A549 (cell line): ENCODE results near the gene EGFL7. TPM values are rescaled to one million over a fixed set of nuclear protein-coding genes. Genes with fewer than 3 reads are reported as not detected.

Experiments used
- ATAC-seq, 2 experiments: fragments of 200-7000 bp in 1 of 2; fragments of >200 bp in 1 of 2; cut with Nextera tagmentation in 1 of 2; cut with Tn5 transposase in 1 of 2; 3 replicates each; pipeline versions ENCODE4 v1.8.0 to v1.9.1; 2018 to 2020; ENCODE audit warnings: mild to moderate bottlenecking in 1 of 2, moderate library complexity in 1 of 2
- CTCF ChIA-PET: fragments of 300-600 bp; sonication (Branson Sonifier 250); formaldehyde crosslinking; extraction: SDS; loops from one replicate; lab custom pipeline; 2021; ENCODE audit warnings: antibody characterized with exemption, inconsistent platforms; lab: Yijun Ruan, JAX
- POLR2A ChIA-PET: fragments of 350-600 bp; formaldehyde crosslinking; extraction: SDS; loops from one replicate; lab custom pipeline; 2021; ENCODE audit warnings: antibody characterized with exemption, inconsistent platforms; lab: Yijun Ruan, JAX
- DNase-seq, 2 experiments: peaks; one replicate each; pipeline versions ENCODE4 v3.0.0 to v3.0.0-alpha.2; 2011 to 2016; ENCODE audit warnings: low read depth in 1 of 2, low spot score in 1 of 2
- FAIRE-seq: peaks from 2 replicates; lab custom pipeline; 2011; peaks lifted over from hg19 to GRCh38; lab: Jason Lieb, UNC
- H3K27ac ChIP-seq, 2 experiments: fragments of >200 bp; sonication (Bioruptor Twin); formaldehyde crosslinking; 3 replicates each; pipeline ENCODE4 v1.5.1; 2016 to 2017
- H3K4me1 ChIP-seq: fragments of >200 bp; sonication (Bioruptor Twin); formaldehyde crosslinking; 3 replicates; pipeline ENCODE4 v1.6.1; 2016
- H3K4me2 ChIP-seq: fragments of >200 bp; sonication (Bioruptor Twin); formaldehyde crosslinking; 3 replicates; pipeline ENCODE4 v1.6.1; 2016
- H3K4me3 ChIP-seq: fragments of >200 bp; sonication (Bioruptor Twin); formaldehyde crosslinking; 3 replicates; pipeline ENCODE4 v1.5.1; 2016
- H3K9me3 ChIP-seq: fragments of >200 bp; sonication (Bioruptor Twin); formaldehyde crosslinking; 3 replicates; pipeline ENCODE4 v1.6.1; 2016
- ATOH8 ChIP-seq: fragments of 250-450 bp; sonication (Bioruptor Pico); IDR thresholded peaks from 2 replicates; pipeline ENCODE4 v1.5.0; 2020; ENCODE audit warnings: low read depth, mild to moderate bottlenecking, moderate library complexity
- CBX2 ChIP-seq: fragments of 200-600 bp; sonication (generic); IDR thresholded peaks from 2 replicates; pipeline ENCODE4 v1.6.1; 2016; ENCODE audit warnings: low read depth, mild to moderate bottlenecking, borderline replicate concordance
- CEBPB ChIP-seq, 2 experiments: fragments of >200 bp in 1 of 2; sonication (Bioruptor Twin) in 1 of 2; formaldehyde crosslinking in 1 of 2; IDR thresholded peaks; 2 replicates each; pipeline ENCODE4 v1.6.1; 2012 to 2016
- CTCF ChIP-seq: fragments of >200 bp; sonication (Bioruptor Twin); formaldehyde crosslinking; IDR thresholded peaks from 3 replicates; pipeline ENCODE4 v1.5.1; 2016
- FOSL2 ChIP-seq, 2 experiments: fragments of 450-650 bp in 1 of 2; fragments of >200 bp in 1 of 2; sonication (Bioruptor Twin) in 1 of 2; formaldehyde crosslinking; IDR thresholded peaks; 2 replicates each; pipeline versions ENCODE4 v1.5.0 to v1.6.1; 2016 to 2020; ENCODE audit warnings: mild to moderate bottlenecking in 1 of 2, moderate library complexity in 1 of 2
- GATA3 ChIP-seq: IDR thresholded peaks from 2 replicates; pipeline ENCODE4 v1.6.1; 2012; ENCODE audit warnings: borderline replicate concordance
- HOXB13 ChIP-seq: fragments of 250-450 bp; sonication (Bioruptor Pico); IDR thresholded peaks from 2 replicates; pipeline ENCODE4 v1.5.0; 2020; ENCODE audit warnings: low read depth, mild to moderate bottlenecking, moderate library complexity
- KDM1A ChIP-seq: fragments of 200-600 bp; sonication (generic); IDR thresholded peaks from 2 replicates; pipeline ENCODE4 v1.6.1; 2016; ENCODE audit warnings: low read depth, mild to moderate bottlenecking
- MAFK ChIP-seq: fragments of 450-650 bp; IDR thresholded peaks from 2 replicates; pipeline ENCODE4 v1.6.1; 2014; ENCODE audit not compliant: partially characterized antibody
- NFE2L2 ChIP-seq: fragments of 150-350 bp; conservative IDR thresholded peaks from 2 replicates; pipeline ENCODE4 v1.6.1; 2014; ENCODE audit warnings: low read length
- NR3C1 ChIP-seq: fragments of >200 bp; sonication (Bioruptor Twin); formaldehyde crosslinking; IDR thresholded peaks from 3 replicates; pipeline ENCODE4 v1.6.1; 2017
- RARB ChIP-seq: fragments of 250-450 bp; sonication (Bioruptor Pico); IDR thresholded peaks from 2 replicates; pipeline ENCODE4 v1.8.0; 2021; ENCODE audit warnings: mild to moderate bottlenecking, moderate library complexity
- RFX5 ChIP-seq: fragments of 450-650 bp; IDR thresholded peaks from 2 replicates; pipeline ENCODE4 v1.7.1; 2014; ENCODE audit warnings: antibody characterized with exemption, mild to moderate bottlenecking, moderate library complexity
- RNF2 ChIP-seq: fragments of 200-600 bp; sonication (generic); IDR thresholded peaks from 2 replicates; pipeline ENCODE4 v1.6.1; 2016; ENCODE audit warnings: low read depth, mild to moderate bottlenecking, antibody characterized with exemption, moderate library complexity, borderline replicate concordance
- SMC3 ChIP-seq: fragments of >200 bp; sonication (Bioruptor Twin); formaldehyde crosslinking; IDR thresholded peaks from 3 replicates; pipeline ENCODE4 v1.6.1; 2018; ENCODE audit warnings: inconsistent platforms
- SREBF2 ChIP-seq: fragments of 450-650 bp; IDR thresholded peaks from 2 replicates; pipeline ENCODE4 v1.6.1; 2014; ENCODE audit warnings: mild to moderate bottlenecking, moderate library complexity
- TP53 ChIP-seq: fragments of 250-450 bp; sonication (Bioruptor Pico); IDR thresholded peaks from 2 replicates; pipeline ENCODE4 v1.5.0; 2021; ENCODE audit warnings: mild to moderate bottlenecking, moderate library complexity
- ZSCAN20 ChIP-seq: fragments of 250-450 bp; sonication (Bioruptor Pico); IDR thresholded peaks from 2 replicates; pipeline ENCODE4 v1.8.0; 2022; ENCODE audit warnings: mild to moderate bottlenecking, moderate library complexity
- WGBS: methylation state at CpG from one replicate; pipeline ENCODE4 v1.1.6; 2017; ENCODE audit errors: missing lambda C conversion rate; 5-methylcytosine and 5-hydroxymethylcytosine counted together
- polyA plus RNA-seq, 4 experiments: library from polyadenylated mRNA; depleted of rRNA in 3 of 4; stranded (reverse); fragments of >200 nt; fragmentation: RNase III in 1 of 4; extraction: RNeasy Plus Mini Kit Qiagen cat#74134 plus additional on column Dnase treatment in 1 of 4; gene quantifications; 2 replicates in 3 of 4; 3 replicates in 1 of 4; pipeline ENCODE4 v1.2.3, GENCODE V29; 2011 to 2017
- TF ChIP-seq, protein P1 (sequence below): fragments of 200-600 bp; sonication (generic); IDR thresholded peaks from 2 replicates; pipeline ENCODE4 v1.6.1; 2016; ENCODE audit warnings: antibody characterized with exemption, mild to moderate bottlenecking, moderate library complexity
- TF ChIP-seq, protein P2 (sequence below): fragments of 250-450 bp; sonication (Bioruptor Pico); IDR thresholded peaks from 2 replicates; pipeline ENCODE4 v1.5.0; 2021; ENCODE audit warnings: mild to moderate bottlenecking, moderate library complexity, borderline replicate concordance

Gene EGFL7
- polyA plus RNA-seq, 2 of the 4 experiments (the other 2 are of a cell fraction) = 19.9 to 34.4 TPM

DNA sequence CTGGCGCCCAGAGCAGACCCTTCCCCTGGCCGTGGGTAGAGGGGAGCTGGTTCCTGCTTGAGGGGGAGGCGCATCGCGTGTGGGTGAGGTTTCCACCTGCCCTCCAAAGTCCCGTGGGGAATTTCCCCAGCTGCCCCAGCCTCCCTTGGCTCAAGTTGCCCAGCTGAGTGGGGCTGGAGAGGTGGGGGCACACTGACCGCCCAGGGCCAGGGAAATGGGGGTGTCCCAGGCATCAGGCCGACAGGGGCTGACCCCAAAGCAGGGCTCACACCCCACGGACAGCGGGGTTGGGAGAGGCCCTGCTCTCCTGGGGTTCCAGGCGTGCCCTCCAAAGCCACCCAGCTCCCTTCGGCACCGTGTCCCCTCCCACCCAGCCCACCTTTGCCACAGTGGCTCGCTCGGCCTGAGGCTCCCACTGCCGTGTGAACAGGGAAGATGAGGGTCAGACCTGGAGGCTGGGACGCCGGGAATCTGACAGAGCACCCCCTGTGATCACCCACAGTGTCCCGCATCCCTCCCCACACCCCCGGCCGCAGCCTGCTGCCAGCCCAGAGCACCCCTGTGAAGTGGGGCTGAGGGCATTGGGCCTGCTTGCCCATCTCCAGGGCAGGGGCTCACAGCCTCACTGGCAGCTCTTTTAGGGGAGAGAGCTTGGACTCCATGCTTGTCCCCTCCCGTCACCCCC is 933 bp upstream of the EGFL7 start:
- no peak overlapping the region for H3K4me3 ChIP-seq
- POLR2A ChIA-PET = interaction anchor here (0.5 kb wide), 1 partner anchor 58 kb away, joined by 5 read pairs; no protein-coding TSS in a partner anchor
- no peak for DNase-seq
- CTCF ChIA-PET = interaction anchor here (0.5 to 3.6 kb wide), 11 partner anchors 10 to 176 kb away, joined by 3 to 26 read pairs (median 4); no protein-coding TSS in a partner anchor
- 68% methylated on average over 13 of the region's 22 CpGs for WGBS
- H3K4me1 ChIP-seq = peaks cover 10% of the 10 kb centered on the region; the same call in 2 of the 3 replicates
- no peak for ATAC-seq
- FAIRE-seq = no peak
- no peaks in the 10 kb centered on the region for H3K9me3 ChIP-seq
- TF ChIP-seq CTCF (no peak), CBX2 (no peak), TP53 (no peak), GATA3 (no peak), RARB (CRISPR knock-in tag) (no peak), NFE2L2 (no peak), KDM1A (no peak), ATOH8 (CRISPR knock-in tag) (no peak), RFX5 (no peak), RNF2 (no peak), SMC3 (no peak), FOSL2 (IDR thresholded peaks at IDR 0.05) (no peak), FOSL2 (CRISPR knock-in tag; IDR thresholded peaks at IDR 0.05) (no peak), MAFK (no peak), SREBF2 (no peak), NR3C1 (no peak), ZSCAN20 (CRISPR knock-in tag) (no peak), CEBPB (IDR thresholded peaks at IDR 0.05) (no peak), HOXB13 (CRISPR knock-in tag) (no peak)
- TF ChIP-seq, protein P1, sequence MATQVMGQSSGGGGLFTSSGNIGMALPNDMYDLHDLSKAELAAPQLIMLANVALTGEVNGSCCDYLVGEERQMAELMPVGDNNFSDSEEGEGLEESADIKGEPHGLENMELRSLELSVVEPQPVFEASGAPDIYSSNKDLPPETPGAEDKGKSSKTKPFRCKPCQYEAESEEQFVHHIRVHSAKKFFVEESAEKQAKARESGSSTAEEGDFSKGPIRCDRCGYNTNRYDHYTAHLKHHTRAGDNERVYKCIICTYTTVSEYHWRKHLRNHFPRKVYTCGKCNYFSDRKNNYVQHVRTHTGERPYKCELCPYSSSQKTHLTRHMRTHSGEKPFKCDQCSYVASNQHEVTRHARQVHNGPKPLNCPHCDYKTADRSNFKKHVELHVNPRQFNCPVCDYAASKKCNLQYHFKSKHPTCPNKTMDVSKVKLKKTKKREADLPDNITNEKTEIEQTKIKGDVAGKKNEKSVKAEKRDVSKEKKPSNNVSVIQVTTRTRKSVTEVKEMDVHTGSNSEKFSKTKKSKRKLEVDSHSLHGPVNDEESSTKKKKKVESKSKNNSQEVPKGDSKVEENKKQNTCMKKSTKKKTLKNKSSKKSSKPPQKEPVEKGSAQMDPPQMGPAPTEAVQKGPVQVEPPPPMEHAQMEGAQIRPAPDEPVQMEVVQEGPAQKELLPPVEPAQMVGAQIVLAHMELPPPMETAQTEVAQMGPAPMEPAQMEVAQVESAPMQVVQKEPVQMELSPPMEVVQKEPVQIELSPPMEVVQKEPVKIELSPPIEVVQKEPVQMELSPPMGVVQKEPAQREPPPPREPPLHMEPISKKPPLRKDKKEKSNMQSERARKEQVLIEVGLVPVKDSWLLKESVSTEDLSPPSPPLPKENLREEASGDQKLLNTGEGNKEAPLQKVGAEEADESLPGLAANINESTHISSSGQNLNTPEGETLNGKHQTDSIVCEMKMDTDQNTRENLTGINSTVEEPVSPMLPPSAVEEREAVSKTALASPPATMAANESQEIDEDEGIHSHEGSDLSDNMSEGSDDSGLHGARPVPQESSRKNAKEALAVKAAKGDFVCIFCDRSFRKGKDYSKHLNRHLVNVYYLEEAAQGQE = no peak
- TF ChIP-seq, protein P2, sequence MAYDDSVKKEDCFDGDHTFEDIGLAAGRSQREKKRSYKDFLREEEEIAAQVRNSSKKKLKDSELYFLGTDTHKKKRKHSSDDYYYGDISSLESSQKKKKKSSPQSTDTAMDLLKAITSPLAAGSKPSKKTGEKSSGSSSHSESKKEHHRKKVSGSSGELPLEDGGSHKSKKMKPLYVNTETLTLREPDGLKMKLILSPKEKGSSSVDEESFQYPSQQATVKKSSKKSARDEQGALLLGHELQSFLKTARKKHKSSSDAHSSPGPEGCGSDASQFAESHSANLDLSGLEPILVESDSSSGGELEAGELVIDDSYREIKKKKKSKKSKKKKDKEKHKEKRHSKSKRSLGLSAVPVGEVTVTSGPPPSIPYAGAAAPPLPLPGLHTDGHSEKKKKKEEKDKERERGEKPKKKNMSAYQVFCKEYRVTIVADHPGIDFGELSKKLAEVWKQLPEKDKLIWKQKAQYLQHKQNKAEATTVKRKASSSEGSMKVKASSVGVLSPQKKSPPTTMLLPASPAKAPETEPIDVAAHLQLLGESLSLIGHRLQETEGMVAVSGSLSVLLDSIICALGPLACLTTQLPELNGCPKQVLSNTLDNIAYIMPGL (CRISPR knock-in tag) = no peak
- H3K4me2 ChIP-seq = no peak overlapping the region
- H3K27ac ChIP-seq = no peak overlapping the region
